Activated T-helper 1 cell treated with anti-CD3 and anti-CD28 coated beads, Interleukin-12 subunit alpha, Interleukin-12 subunit beta, Interleukin-2, Interleukin-4 antibody, amounts not matched to agents 30 ng/mL and 10 ng/mL and 1 ng/mL, durations not matched to agents 14 hours and 24 hours and 36 hours (primary cell): ENCODE data around the gene NR2F2. TPM values are rescaled to one million over a fixed set of nuclear protein-coding genes. Genes with fewer than 3 reads are reported as not detected.

Experiments
- DNase-seq: peaks from one replicate; pipeline ENCODE4 v3.0.0; 2021; ENCODE audit warnings: low spot score
- H3K27ac Mint-ChIP-seq: one replicate; pipeline ENCODE4 v1.8.0; 2021; ENCODE audit warnings: mild to moderate bottlenecking, mixed read lengths
- H3K27me3 Mint-ChIP-seq: one replicate; pipeline ENCODE4 v1.8.0; 2022; ENCODE audit warnings: mild to moderate bottlenecking, moderate library complexity, mixed read lengths; ENCODE audit not compliant: insufficient read depth
- H3K36me3 Mint-ChIP-seq: one replicate; pipeline ENCODE4 v1.8.0; 2021; ENCODE audit warnings: low read depth, mixed read lengths
- H3K4me1 Mint-ChIP-seq: one replicate; pipeline ENCODE4 v1.8.0; 2021; ENCODE audit warnings: low read depth, mixed read lengths
- H3K4me3 Mint-ChIP-seq: one replicate; pipeline ENCODE4 v1.8.0; 2021; ENCODE audit warnings: mild to moderate bottlenecking, moderate library complexity, mixed read lengths
- H3K9me3 Mint-ChIP-seq: one replicate; pipeline ENCODE4 v1.8.0; 2021; ENCODE audit warnings: mixed read lengths
- intact Hi-C: fragments of 100-400 bp; cut with micrococcal nuclease; formaldehyde crosslinking; loops from one replicate; pipeline ENCODE4 v1.15.1; 2024
- total RNA-seq: library from RNA; stranded (reverse); gene quantifications from 2 replicates; pipeline ENCODE4 v1.2.3, GENCODE V29; 2022

NR2F2 gene
- total RNA-seq, 1 donor from 2014 or later: not detected

- Mint-ChIP-seq H3K4me3 (peak overlapping the region; percentile 70), H3K27ac (no peak overlapping the region), H3K9me3 (no peaks in the 10 kb centered on the region), H3K36me3 (peaks cover 2% of the 10 kb centered on the region), H3K4me1 (peaks cover 13% of the 10 kb centered on the region), H3K27me3 (peaks cover 82% of the 10 kb centered on the region)
- intact Hi-C loops: loop anchor here (5.0 to 10.0 kb wide), 4 partner anchors 83 to 1305 kb away; no protein-coding TSS in a partner anchor
- no peak for DNase-seq
Observed at GRCh38 chr15:96329403-96329981, 1.0 kb upstream of the NR2F2 start.

DNA sequence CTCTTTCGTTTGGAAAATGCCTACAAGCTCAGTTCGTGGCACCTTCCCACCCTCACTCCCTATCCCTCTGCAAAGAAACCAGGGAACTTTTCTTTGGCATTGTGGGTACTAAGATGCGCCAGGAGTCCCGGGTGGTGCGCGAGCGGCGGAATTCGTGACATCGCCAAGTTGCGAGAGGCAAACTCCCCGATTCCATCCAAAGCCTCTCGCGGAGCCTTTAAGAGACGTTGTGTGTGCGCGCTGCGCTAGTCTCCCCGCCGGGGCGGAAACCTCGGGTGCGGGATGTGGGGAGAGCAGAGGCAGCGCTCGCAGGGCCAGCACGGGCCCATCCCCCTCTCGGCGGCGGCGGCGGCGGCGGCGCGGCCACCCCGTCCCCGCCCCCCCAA lies 443 bp upstream of the NR2F2 start:
- Mint-ChIP-seq H3K27ac (peak overlapping the region; percentile 73), H3K4me1 (peaks cover 13% of the 10 kb centered on the region), H3K36me3 (peaks cover 2% of the 10 kb centered on the region), H3K9me3 (no peaks in the 10 kb centered on the region), H3K4me3 (peak overlapping the region; percentile 62), H3K27me3 (peaks cover 80% of the 10 kb centered on the region)
- no peak for DNase-seq
- intact Hi-C loops: loop anchor here (2.0 kb wide), 1 partner anchor 27 kb away; no protein-coding TSS in a partner anchor

- peak overlapping the region; percentile 61 for H3K27ac Mint-ChIP-seq
- H3K36me3 Mint-ChIP-seq: peaks cover 2% of the 10 kb centered on the region
- intact Hi-C loops: loop anchor here (2.0 kb wide), 1 partner anchor 25 kb away; no protein-coding TSS in a partner anchor
- DNase-seq: no peak
- peaks cover 13% of the 10 kb centered on the region for H3K4me1 Mint-ChIP-seq
- H3K9me3 Mint-ChIP-seq: no peaks in the 10 kb centered on the region
- peak overlapping the region; percentile 42 for H3K4me3 Mint-ChIP-seq
- H3K27me3 Mint-ChIP-seq: peaks cover 79% of the 10 kb centered on the region
Observed at GRCh38 chr15:96331144-96331944, 844 bp downstream of the NR2F2 start.

DNA sequence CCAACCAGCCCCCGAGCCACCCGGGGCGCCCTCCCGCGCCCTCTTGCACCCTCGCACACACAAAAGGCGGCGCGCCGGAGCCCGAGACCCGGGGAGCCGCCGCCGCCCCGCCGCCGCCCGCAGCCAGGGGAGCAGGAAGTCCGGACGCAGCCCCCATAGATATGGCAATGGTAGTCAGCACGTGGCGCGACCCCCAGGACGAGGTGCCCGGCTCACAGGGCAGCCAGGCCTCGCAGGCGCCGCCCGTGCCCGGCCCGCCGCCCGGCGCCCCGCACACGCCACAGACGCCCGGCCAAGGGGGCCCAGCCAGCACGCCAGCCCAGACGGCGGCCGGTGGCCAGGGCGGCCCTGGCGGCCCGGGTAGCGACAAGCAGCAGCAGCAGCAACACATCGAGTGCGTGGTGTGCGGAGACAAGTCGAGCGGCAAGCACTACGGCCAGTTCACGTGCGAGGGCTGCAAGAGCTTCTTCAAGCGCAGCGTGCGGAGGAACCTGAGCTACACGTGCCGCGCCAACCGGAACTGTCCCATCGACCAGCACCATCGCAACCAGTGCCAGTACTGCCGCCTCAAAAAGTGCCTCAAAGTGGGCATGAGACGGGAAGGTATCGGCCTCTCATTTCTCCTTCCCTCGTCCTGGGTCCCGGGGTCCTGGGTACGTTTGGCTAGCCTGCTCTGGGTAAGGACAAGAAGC lies 1.6 kb downstream of the NR2F2 start:
- intact Hi-C loops: loop anchor here (2.0 kb wide), 2 partner anchors 25 to 35 kb away; no protein-coding TSS in a partner anchor
- H3K36me3 Mint-ChIP-seq: peaks cover 2% of the 10 kb centered on the region

GRCh38 chr15:96332637-96333121 lies 2.2 kb downstream of the NR2F2 start:
- Mint-ChIP-seq H3K27me3 (peaks cover 77% of the 10 kb centered on the region), H3K9me3 (no peaks in the 10 kb centered on the region), H3K27ac (peak overlapping the region; percentile 63), H3K36me3 (peaks cover 2% of the 10 kb centered on the region), H3K4me1 (peaks cover 9% of the 10 kb centered on the region), H3K4me3 (peak overlapping the region; percentile 37)
- intact Hi-C loops: loop anchor here (2.0 kb wide), 1 partner anchor 34 kb away; no protein-coding TSS in a partner anchor
- DNase-seq: no peak

More for the DNA sequence above, 1.6 kb downstream of the NR2F2 start:
- H3K4me3 Mint-ChIP-seq: peak overlapping the region; percentile 37
- peaks cover 78% of the 10 kb centered on the region for H3K27me3 Mint-ChIP-seq
- peaks cover 9% of the 10 kb centered on the region for H3K4me1 Mint-ChIP-seq
- DNase-seq: no peak
- H3K27ac Mint-ChIP-seq: peak overlapping the region; percentile 63
- H3K9me3 Mint-ChIP-seq: no peaks in the 10 kb centered on the region

- intact Hi-C loops: loop anchor here (2.0 kb wide), 1 partner anchor 33 kb away; no protein-coding TSS in a partner anchor
- Mint-ChIP-seq H3K36me3 (peaks cover 2% of the 10 kb centered on the region), H3K27ac (peak overlapping the region; percentile 81), H3K4me3 (peak overlapping the region; percentile 51), H3K27me3 (peaks cover 79% of the 10 kb centered on the region), H3K9me3 (no peaks in the 10 kb centered on the region), H3K4me1 (peaks cover 9% of the 10 kb centered on the region)
- no peak for DNase-seq
Observed at GRCh38 chr15:96333131-96334016, 2.9 kb downstream of the NR2F2 start.

GRCh38 chr15:96334017-96334704 lies 3.7 kb downstream of the NR2F2 start:
- Mint-ChIP-seq H3K36me3 (peaks cover 2% of the 10 kb centered on the region), H3K27ac (no peak overlapping the region), H3K27me3 (peaks cover 77% of the 10 kb centered on the region), H3K9me3 (no peaks in the 10 kb centered on the region), H3K4me1 (peaks cover 9% of the 10 kb centered on the region), H3K4me3 (no peak overlapping the region)
- intact Hi-C loops: no loop called here
- DNase-seq: no peak

DNA sequence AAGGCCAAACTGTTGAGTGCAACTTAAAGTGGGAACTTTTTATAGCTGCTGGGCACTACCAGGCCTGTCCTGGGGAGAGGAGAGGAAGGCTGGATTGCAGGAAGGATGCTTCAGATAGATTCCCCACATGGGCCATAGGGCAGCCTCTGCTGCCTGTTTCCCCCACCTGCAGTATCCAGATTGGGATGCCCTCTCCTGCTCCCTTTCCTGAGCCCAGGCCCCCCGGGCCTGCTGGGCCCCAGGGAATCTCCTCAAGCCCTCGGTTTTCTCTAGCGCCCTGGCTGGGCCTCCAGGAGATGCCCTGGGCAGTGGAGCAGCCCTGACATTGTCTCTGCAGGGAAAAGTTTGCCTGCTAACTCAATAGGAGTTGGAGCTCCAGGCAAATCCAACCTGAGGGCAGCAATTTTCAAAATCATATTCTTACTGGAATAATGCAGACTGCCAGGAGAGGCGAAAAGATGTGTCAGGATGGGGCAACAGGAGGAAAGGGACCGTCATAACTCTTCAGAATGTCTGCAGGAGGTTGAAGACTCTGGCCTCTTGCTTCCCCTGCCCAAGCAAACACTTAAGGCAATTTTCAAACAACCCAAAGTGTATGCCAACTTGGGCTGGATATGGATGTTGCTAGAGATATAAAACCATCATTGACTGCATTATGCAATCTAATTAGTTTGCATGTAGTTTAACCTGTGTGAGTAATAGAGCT lies 4.4 kb downstream of the NR2F2 start:
- no peak overlapping the region for H3K27ac Mint-ChIP-seq
- no peak overlapping the region for H3K4me3 Mint-ChIP-seq
- peaks cover 76% of the 10 kb centered on the region for H3K27me3 Mint-ChIP-seq
- no peaks in the 10 kb centered on the region for H3K9me3 Mint-ChIP-seq
- peaks cover 2% of the 10 kb centered on the region for H3K36me3 Mint-ChIP-seq
- no peak for DNase-seq
- intact Hi-C loops: no loop called here
- peaks cover 8% of the 10 kb centered on the region for H3K4me1 Mint-ChIP-seq

GRCh38 chr15:96335411-96336024 lies 5.0 kb downstream of the NR2F2 start:
- H3K27ac Mint-ChIP-seq: no peak overlapping the region
- intact Hi-C loops: no loop called here
- no peaks in the 10 kb centered on the region for H3K9me3 Mint-ChIP-seq

DNA sequence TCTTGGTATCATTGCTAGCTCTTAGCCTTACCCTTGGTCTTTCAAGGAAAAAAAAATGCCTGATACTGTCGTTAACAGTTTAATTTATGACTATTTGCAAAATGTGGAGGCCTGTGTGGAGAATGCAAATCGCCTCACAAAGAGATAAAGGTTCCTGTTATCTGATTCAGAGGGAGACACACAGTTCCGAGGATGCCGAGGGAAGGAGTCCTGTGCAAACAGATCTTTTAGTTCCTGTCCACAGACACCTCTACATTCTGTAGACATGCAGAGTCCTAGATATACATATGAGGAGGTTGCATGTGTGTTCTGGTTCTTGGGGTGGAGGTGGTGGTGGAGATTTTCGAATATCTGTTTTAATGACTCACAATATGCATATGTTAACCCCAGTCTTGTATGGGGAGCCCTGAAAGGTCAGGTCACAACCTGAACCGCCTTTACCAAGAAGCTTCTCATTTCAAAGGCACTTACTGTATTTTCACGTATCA lies 5.7 kb downstream of the NR2F2 start:
- Mint-ChIP-seq H3K27ac (no peak overlapping the region), H3K9me3 (no peaks in the 10 kb centered on the region), H3K36me3 (peaks cover 3% of the 10 kb centered on the region), H3K4me3 (no peak overlapping the region), H3K27me3 (peaks cover 79% of the 10 kb centered on the region), H3K4me1 (no peaks in the 10 kb centered on the region)
- intact Hi-C loops: no loop called here
- no peak for DNase-seq

More at GRCh38 chr15:96335411-96336024, 5.0 kb downstream of the NR2F2 start:
- Mint-ChIP-seq H3K36me3 (peaks cover 4% of the 10 kb centered on the region), H3K27me3 (peaks cover 78% of the 10 kb centered on the region), H3K4me3 (no peak overlapping the region), H3K4me1 (peaks cover 4% of the 10 kb centered on the region)
- no peak for DNase-seq
